ENCODE measurements around the gene YWHAQ. TPM values are rescaled to one million over a fixed set of nuclear protein-coding genes. Genes with fewer than 3 reads are reported as not detected.

The YWHAQ gene
- polyA plus RNA-seq, 1 of the 3 experiments (the other 2 are of a cell fraction): 240 TPM

GRCh38 chr2:9637330-9637729 lies 6.5 kb upstream of the YWHAQ start (continued):
- TF ChIP-seq MXI1 (IDR thresholded peaks at IDR 0.05; ENCODE audit: low read depth, low read length): no peak
- no peak for TF ChIP-seq SMC3 (IDR thresholded peaks at IDR 0.05; ENCODE audit: low read depth, low read length)
- peak; percentile 58 for TF ChIP-seq MAX (IDR thresholded peaks at IDR 0.05; ENCODE audit: low read depth)
- TF ChIP-seq RXRA (IDR thresholded peaks at IDR 0.05; ENCODE audit: borderline replicate concordance, low read depth): no peak
- TF ChIP-seq, protein P1, sequence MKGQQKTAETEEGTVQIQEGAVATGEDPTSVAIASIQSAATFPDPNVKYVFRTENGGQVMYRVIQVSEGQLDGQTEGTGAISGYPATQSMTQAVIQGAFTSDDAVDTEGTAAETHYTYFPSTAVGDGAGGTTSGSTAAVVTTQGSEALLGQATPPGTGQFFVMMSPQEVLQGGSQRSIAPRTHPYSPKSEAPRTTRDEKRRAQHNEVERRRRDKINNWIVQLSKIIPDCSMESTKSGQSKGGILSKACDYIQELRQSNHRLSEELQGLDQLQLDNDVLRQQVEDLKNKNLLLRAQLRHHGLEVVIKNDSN (IDR thresholded peaks at IDR 0.05; ENCODE audit: borderline replicate concordance, low read depth): no peak

DNA sequence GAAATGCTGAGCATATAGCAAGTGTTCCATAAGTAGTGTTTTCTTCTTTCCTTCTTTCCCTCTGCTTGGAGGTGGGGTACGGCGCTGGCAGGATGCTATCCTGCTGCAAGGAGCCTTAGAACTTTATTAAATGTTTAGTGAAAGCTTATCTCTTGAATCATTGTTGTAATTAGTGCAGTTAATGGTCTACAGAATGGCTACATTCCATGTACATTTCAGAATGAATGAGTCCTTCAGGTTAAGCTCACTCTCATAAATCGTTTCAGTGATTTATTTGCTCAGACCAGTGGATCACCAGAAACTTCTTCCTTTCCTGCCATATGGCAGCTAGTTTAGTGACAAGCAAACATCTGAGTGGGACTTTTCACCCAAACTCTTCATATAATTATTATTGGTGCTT lies 3.3 kb upstream of the YWHAQ start:
- TF ChIP-seq CHD2 (IDR thresholded peaks at IDR 0.05; ENCODE audit: low read length, partially characterized antibody) (no peak), MXI1 (IDR thresholded peaks at IDR 0.05; ENCODE audit: low read depth, low read length) (no peak), RXRA (IDR thresholded peaks at IDR 0.05; ENCODE audit: borderline replicate concordance, low read depth) (no peak), TAF1 (IDR thresholded peaks at IDR 0.05; ENCODE audit: borderline replicate concordance, low read depth, low read length) (no peak), IRF3 (IDR thresholded peaks at IDR 0.05; ENCODE audit: low read depth, low read length) (no peak), USF2 (IDR thresholded peaks at IDR 0.05; ENCODE audit: borderline replicate concordance, low read depth, low read length) (no peak), SIN3A (IDR thresholded peaks at IDR 0.05; ENCODE audit: borderline replicate concordance, low read depth, low read length) (no peak), RFX5 (IDR thresholded peaks at IDR 0.05; ENCODE audit: low read length) (no peak)
- TF ChIP-seq, protein P2, sequence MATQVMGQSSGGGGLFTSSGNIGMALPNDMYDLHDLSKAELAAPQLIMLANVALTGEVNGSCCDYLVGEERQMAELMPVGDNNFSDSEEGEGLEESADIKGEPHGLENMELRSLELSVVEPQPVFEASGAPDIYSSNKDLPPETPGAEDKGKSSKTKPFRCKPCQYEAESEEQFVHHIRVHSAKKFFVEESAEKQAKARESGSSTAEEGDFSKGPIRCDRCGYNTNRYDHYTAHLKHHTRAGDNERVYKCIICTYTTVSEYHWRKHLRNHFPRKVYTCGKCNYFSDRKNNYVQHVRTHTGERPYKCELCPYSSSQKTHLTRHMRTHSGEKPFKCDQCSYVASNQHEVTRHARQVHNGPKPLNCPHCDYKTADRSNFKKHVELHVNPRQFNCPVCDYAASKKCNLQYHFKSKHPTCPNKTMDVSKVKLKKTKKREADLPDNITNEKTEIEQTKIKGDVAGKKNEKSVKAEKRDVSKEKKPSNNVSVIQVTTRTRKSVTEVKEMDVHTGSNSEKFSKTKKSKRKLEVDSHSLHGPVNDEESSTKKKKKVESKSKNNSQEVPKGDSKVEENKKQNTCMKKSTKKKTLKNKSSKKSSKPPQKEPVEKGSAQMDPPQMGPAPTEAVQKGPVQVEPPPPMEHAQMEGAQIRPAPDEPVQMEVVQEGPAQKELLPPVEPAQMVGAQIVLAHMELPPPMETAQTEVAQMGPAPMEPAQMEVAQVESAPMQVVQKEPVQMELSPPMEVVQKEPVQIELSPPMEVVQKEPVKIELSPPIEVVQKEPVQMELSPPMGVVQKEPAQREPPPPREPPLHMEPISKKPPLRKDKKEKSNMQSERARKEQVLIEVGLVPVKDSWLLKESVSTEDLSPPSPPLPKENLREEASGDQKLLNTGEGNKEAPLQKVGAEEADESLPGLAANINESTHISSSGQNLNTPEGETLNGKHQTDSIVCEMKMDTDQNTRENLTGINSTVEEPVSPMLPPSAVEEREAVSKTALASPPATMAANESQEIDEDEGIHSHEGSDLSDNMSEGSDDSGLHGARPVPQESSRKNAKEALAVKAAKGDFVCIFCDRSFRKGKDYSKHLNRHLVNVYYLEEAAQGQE (IDR thresholded peaks at IDR 0.05; ENCODE audit: low read depth, low read length): no peak
- TF ChIP-seq, protein P1 (IDR thresholded peaks at IDR 0.05; ENCODE audit: borderline replicate concordance, low read depth): no peak
- TF ChIP-seq, protein P3, sequence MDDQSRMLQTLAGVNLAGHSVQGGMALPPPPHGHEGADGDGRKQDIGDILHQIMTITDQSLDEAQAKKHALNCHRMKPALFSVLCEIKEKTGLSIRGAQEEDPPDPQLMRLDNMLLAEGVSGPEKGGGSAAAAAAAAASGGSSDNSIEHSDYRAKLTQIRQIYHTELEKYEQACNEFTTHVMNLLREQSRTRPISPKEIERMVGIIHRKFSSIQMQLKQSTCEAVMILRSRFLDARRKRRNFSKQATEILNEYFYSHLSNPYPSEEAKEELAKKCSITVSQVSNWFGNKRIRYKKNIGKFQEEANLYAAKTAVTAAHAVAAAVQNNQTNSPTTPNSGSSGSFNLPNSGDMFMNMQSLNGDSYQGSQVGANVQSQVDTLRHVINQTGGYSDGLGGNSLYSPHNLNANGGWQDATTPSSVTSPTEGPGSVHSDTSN (IDR thresholded peaks at IDR 0.05): no peak
- Histone ChIP-seq H4K20me1 (ENCODE audit: insufficient read depth) (peaks cover 11% of the 10 kb centered on the region), H3K4me2 (no peak overlapping the region), H3K9me2 (no peaks in the 10 kb centered on the region), H3K27ac (ENCODE audit: low read depth in 2 of 2, low read length in 1 of 2) (no peak overlapping the region), H3F3A (replicated peaks; ENCODE audit: insufficient read depth) (peaks cover 19% of the 10 kb centered on the region), H3K9ac (no peak overlapping the region), H3K9me3 (no peaks in the 10 kb centered on the region), H3K4me1 (ENCODE audit: control insufficient read depth in 1 of 2, insufficient read depth in 2 of 2, low read depth in 1 of 2, low read length in 1 of 2) (peaks cover 24 to 29% of the 10 kb centered on the region in 2 experiments), H3K27me3 (ENCODE audit: insufficient read depth) (no peaks in the 10 kb centered on the region), H3K4me3 (ENCODE audit: low read depth in 2 of 2, low read length in 1 of 2) (no peak overlapping the region), H2AFZ (ENCODE audit: low read depth) (no peak overlapping the region), H3K36me3 (replicated peaks in 1 of 2; ENCODE audit: control insufficient read depth in 1 of 2, insufficient read depth in 2 of 2, low read length in 1 of 2) (peaks cover 2 to 9% of the 10 kb centered on the region in 2 experiments), H3K79me2 (ENCODE audit: insufficient read depth) (peaks cover 13% of the 10 kb centered on the region)
- ChIA-PET POLR2A (no interaction called here), CTCF (interaction anchor here (1.8 kb wide), 1 partner anchor 79 kb away, joined by 4 read pairs; the partner anchor contains the start of gene ADAM17)
- DNase-seq: no peak
- WGBS (ENCODE audit: low lambda C conversion rate): 88% methylated on average over 3 of the region's 3 CpGs

Measured in SK-N-SH (cell line).